GM18505 (cell line): ENCODE measurements around the gene KCTD7.
"Not testable (repeated sequence)": the region's sequence is repeated elsewhere in the genome, so short reads cannot be mapped to it uniquely, and the experiment has no call there.

ENCODE experiments used
- ATAC-seq: cut with Tn5 transposase; IDR thresholded peaks from one replicate; pipeline ENCODE4 v1.9.1; 2021; ENCODE audit not compliant: unreplicated experiment
- POLR2A ChIP-seq: IDR thresholded peaks from 4 replicates; pipeline ENCODE4 v1.6.1; 2011; ENCODE audit warnings: borderline replicate concordance; ENCODE audit not compliant: insufficient read depth, insufficient read length; ENCODE audit errors: extremely low read depth

Gene KCTD7

GRCh38 chr7:66654275-66655112 lies 25.8 kb downstream of the KCTD7 start:
- peak; percentile 94 for ATAC-seq
- TF ChIP-seq POLR2A = peak; percentile 95

- ATAC-seq = peak; percentile 22
These were observed 26.6 kb downstream of the KCTD7 start for GRCh38 chr7:66655113-66655806.

- not testable (repeated sequence) for ATAC-seq
These were observed 27.3 kb downstream of the KCTD7 start for GRCh38 chr7:66655826-66656485.

GRCh38 chr7:66657798-66658197 lies 29.1 kb downstream of the KCTD7 start:
- TF ChIP-seq POLR2A = no peak
- ATAC-seq = no peak

- no peak for TF ChIP-seq POLR2A
These were observed 34.1 kb downstream of the KCTD7 start for GRCh38 chr7:66662646-66663264.

GRCh38 chr7:66664590-66665293 lies 36.1 kb downstream of the KCTD7 start:
- TF ChIP-seq POLR2A = no peak
- no peak for ATAC-seq

More at GRCh38 chr7:66662646-66663264, 34.1 kb downstream of the KCTD7 start:
- no peak for ATAC-seq

GRCh38 chr7:66666313-66666952 lies 37.8 kb downstream of the KCTD7 start:
- no peak for ATAC-seq
- no peak for TF ChIP-seq POLR2A

- no peak for TF ChIP-seq POLR2A
- no peak for ATAC-seq
These were observed 38.5 kb downstream of the KCTD7 start for GRCh38 chr7:66667023-66667728.

- no peak for TF ChIP-seq POLR2A
- no peak for ATAC-seq
These were observed 39.4 kb downstream of the KCTD7 start for GRCh38 chr7:66668112-66668511.

GRCh38 chr7:66668677-66669076 lies 40.0 kb downstream of the KCTD7 start:
- no peak for TF ChIP-seq POLR2A
- no peak for ATAC-seq

- no peak for ATAC-seq
- TF ChIP-seq POLR2A = no peak
These were observed 40.4 kb downstream of the KCTD7 start for GRCh38 chr7:66669088-66669487.

GRCh38 chr7:66669496-66669895 lies 40.8 kb downstream of the KCTD7 start:
- ATAC-seq = no peak
- TF ChIP-seq POLR2A = no peak

- TF ChIP-seq POLR2A = no peak
- ATAC-seq = no peak
These were observed 42.4 kb downstream of the KCTD7 start for GRCh38 chr7:66671034-66671433.

GRCh38 chr7:66671486-66671885 lies 42.8 kb downstream of the KCTD7 start:
- not testable (repeated sequence) for ATAC-seq

- not testable (repeated sequence) for ATAC-seq
These were observed 43.9 kb downstream of the KCTD7 start for GRCh38 chr7:66672432-66673123.

GRCh38 chr7:66673124-66673640 lies 44.5 kb downstream of the KCTD7 start:
- ATAC-seq = not testable (repeated sequence)
